GM20000 (cell line): Measurements from ENCODE around the gene TCP11.

Experiments used
- DNase-seq: peaks from one replicate; pipeline ENCODE4 v3.0.0; 2012; ENCODE audit warnings: low spot score
- CTCF ChIP-seq: IDR thresholded peaks from 2 replicates; pipeline ENCODE4 v1.5.1; 2012; ENCODE audit warnings: mild to moderate bottlenecking, control low read depth; ENCODE audit errors: extremely low read depth, missing control alignments

Gene TCP11

GRCh38 chr6:35086636-35087360 lies 54.3 kb downstream of the TCP11 start:
- TF ChIP-seq CTCF, result no peak
- no peak for DNase-seq

GRCh38 chr6:35086282-35086632 lies 54.9 kb downstream of the TCP11 start:
- DNase-seq, result peak; percentile 3
- TF ChIP-seq CTCF, result no peak

- no peak for TF ChIP-seq CTCF
- DNase-seq, result peak; percentile 6
Measured at GRCh38 chr6:35085359-35086281, 55.5 kb downstream of the TCP11 start.

GRCh38 chr6:35084511-35085203 lies 56.5 kb downstream of the TCP11 start:
- no peak for TF ChIP-seq CTCF
- no peak for DNase-seq

- no peak for DNase-seq
- no peak for TF ChIP-seq CTCF
Measured at GRCh38 chr6:35084041-35084491, 57.1 kb downstream of the TCP11 start.

GRCh38 chr6:35083507-35083906 lies 57.6 kb downstream of the TCP11 start:
- TF ChIP-seq CTCF, result no peak
- DNase-seq, result no peak

GRCh38 chr6:35082733-35083403 lies 58.3 kb downstream of the TCP11 start:
- no peak for TF ChIP-seq CTCF
- no peak for DNase-seq
